ENCODE measurements around the gene AQR. TPM values are rescaled to one million over a fixed set of nuclear protein-coding genes. Genes with fewer than 3 reads are reported as not detected.

Gene AQR
- total and polyA plus RNA-seq, 2 of the 13 experiments (the other 11 are each of a cell fraction or from before 2014, with no cell fraction given) = 18.7 to 31.3 TPM

DNA sequence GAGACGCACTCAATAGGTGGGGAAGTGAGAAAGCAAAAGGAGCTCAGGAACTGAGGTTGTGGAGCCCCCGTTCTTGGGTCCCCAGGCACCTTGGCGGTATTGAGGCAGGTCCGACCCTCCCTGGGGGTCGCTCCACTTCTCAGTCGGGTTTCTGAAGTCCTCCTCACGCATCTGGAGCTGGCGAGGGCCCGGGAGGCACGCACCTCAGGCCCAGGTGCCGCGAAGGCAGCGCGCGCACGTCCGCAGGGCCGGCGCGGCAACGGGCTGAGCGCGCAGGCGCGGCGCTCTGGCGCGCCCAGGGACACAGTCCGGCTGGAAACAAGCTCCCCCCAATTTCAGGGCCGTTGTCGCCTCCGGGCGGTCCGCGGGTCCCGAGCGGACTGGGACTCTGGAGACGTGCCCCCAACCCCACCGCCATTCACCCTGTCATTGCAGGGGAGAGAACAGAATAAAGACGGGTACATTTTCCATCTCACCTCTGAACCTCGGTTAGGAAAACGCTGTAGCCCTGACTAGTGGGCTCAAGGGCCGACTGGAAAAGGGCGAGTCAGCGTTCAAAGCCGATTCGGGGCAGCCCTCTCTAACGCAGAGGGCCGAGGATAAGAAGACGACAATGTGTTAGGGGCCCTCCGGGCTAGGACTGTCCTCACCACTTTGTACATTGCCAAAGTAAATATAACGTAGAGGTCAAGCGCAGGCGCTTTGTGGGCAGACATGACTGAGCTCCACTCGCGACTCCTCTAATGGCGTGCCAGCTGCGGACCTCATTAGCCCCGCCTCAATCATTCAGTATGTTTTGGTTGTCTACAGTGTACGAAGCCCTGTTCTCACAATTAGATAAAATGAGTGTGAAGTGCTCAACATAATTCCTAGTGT, 18.7 kb upstream of the AQR start, which contains the start of gene ZNF770 (continued):
- TF ChIP-seq, protein P1, sequence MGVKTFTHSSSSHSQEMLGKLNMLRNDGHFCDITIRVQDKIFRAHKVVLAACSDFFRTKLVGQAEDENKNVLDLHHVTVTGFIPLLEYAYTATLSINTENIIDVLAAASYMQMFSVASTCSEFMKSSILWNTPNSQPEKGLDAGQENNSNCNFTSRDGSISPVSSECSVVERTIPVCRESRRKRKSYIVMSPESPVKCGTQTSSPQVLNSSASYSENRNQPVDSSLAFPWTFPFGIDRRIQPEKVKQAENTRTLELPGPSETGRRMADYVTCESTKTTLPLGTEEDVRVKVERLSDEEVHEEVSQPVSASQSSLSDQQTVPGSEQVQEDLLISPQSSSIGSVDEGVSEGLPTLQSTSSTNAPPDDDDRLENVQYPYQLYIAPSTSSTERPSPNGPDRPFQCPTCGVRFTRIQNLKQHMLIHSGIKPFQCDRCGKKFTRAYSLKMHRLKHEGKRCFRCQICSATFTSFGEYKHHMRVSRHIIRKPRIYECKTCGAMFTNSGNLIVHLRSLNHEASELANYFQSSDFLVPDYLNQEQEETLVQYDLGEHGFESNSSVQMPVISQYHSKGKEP (CRISPR knock-in tag; IDR thresholded peaks at IDR 0.05) = peak; percentile 59
- TF ChIP-seq PRPF4 (IDR thresholded peaks at IDR 0.05; ENCODE audit: low read depth, low read length, poor library complexity, severe bottlenecking) (no peak), ZNF883 (CRISPR knock-in tag; IDR thresholded peaks at IDR 0.05; ENCODE audit: not compliant biosample characterization) (peak; percentile 76), POGZ (CRISPR knock-in tag; IDR thresholded peaks at IDR 0.05) (peak; percentile 96), ZNF891 (CRISPR knock-in tag; IDR thresholded peaks at IDR 0.05) (peak; percentile 69), NR2F6 (IDR thresholded peaks at IDR 0.05) (no peak), NR2F6 (CRISPR knock-in tag; IDR thresholded peaks at IDR 0.05) (no peak), TGIF2 (CRISPR knock-in tag; IDR thresholded peaks at IDR 0.05) (0 out of 2 replicates have a peak, but pooled peaks have one; percentile 65), ZNF777 (CRISPR knock-in tag; IDR thresholded peaks at IDR 0.05) (peak; percentile 69), ZNF24 (IDR thresholded peaks at IDR 0.05) (peak; percentile 68), NCOR1 (IDR thresholded peaks at IDR 0.05; ENCODE audit: borderline replicate concordance, low read length) (peak; percentile 8; the same call in 1 of the 2 replicates), KAT8 (CRISPR knock-in tag; IDR thresholded peaks at IDR 0.05) (peak; percentile 90), ZFP36L1 (CRISPR knock-in tag; IDR thresholded peaks at IDR 0.05) (peak; percentile 47; the same call in 1 of the 2 replicates), MEIS1 (CRISPR knock-in tag; IDR thresholded peaks at IDR 0.05; ENCODE audit: borderline replicate concordance) (peak; percentile 81; the same call in 1 of the 2 replicates), ZNF101 (CRISPR knock-in tag; IDR thresholded peaks at IDR 0.05; ENCODE audit: borderline replicate concordance, low read depth) (no peak), ZFP41 (CRISPR knock-in tag; IDR thresholded peaks at IDR 0.05; ENCODE audit: borderline replicate concordance) (peak; percentile 34; the same call in 1 of the 2 replicates), ZNF10 (CRISPR knock-in tag; IDR thresholded peaks at IDR 0.05; ENCODE audit: borderline replicate concordance, low read depth) (no peak), ZNF253 (CRISPR knock-in tag; IDR thresholded peaks at IDR 0.05; ENCODE audit: borderline replicate concordance) (peak; percentile 46; the same call in 1 of the 2 replicates), ZNF75D (CRISPR knock-in tag; IDR thresholded peaks at IDR 0.05; ENCODE audit: borderline replicate concordance) (no peak), ZNF281 (CRISPR knock-in tag; IDR thresholded peaks at IDR 0.05; ENCODE audit: borderline replicate concordance) (no peak; the same call in 1 of the 2 replicates)
- TF ChIP-seq, protein P2, sequence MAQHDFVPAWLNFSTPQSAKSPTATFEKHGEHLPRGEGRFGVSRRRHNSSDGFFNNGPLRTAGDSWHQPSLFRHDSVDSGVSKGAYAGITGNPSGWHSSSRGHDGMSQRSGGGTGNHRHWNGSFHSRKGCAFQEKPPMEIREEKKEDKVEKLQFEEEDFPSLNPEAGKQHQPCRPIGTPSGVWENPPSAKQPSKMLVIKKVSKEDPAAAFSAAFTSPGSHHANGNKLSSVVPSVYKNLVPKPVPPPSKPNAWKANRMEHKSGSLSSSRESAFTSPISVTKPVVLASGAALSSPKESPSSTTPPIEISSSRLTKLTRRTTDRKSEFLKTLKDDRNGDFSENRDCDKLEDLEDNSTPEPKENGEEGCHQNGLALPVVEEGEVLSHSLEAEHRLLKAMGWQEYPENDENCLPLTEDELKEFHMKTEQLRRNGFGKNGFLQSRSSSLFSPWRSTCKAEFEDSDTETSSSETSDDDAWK (CRISPR knock-in tag; IDR thresholded peaks at IDR 0.05) = no peak
- TF ChIP-seq, protein P3, sequence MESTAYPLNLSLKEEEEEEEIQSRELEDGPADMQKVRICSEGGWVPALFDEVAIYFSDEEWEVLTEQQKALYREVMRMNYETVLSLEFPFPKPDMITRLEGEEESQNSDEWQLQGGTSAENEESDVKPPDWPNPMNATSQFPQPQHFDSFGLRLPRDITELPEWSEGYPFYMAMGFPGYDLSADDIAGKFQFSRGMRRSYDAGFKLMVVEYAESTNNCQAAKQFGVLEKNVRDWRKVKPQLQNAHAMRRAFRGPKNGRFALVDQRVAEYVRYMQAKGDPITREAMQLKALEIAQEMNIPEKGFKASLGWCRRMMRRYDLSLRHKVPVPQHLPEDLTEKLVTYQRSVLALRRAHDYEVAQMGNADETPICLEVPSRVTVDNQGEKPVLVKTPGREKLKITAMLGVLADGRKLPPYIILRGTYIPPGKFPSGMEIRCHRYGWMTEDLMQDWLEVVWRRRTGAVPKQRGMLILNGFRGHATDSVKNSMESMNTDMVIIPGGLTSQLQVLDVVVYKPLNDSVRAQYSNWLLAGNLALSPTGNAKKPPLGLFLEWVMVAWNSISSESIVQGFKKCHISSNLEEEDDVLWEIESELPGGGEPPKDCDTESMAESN (CRISPR knock-in tag; conservative IDR thresholded peaks at IDR 0.05) = peak; percentile 89
